HepG2 (cell line): ENCODE results near the gene GPN2. TPM values are rescaled to one million over a fixed set of nuclear protein-coding genes. Genes with fewer than 3 reads are reported as not detected.

Experiments
- CHD2 ChIP-seq: IDR thresholded peaks from 2 replicates; pipeline ENCODE4 v1.6.1; 2011; ENCODE audit warnings: low read depth, low read length, improper control_type of control experiment
- FUBP1 ChIP-seq: sonication (generic); formaldehyde crosslinking; IDR thresholded peaks from 2 replicates; pipeline ENCODE4 v1.5.1; 2020; ENCODE audit warnings: missing genetic modification reagents, mild to moderate bottlenecking, borderline replicate concordance
- HNRNPH1 ChIP-seq: fragments of 200-400 bp; formaldehyde crosslinking; optimal IDR thresholded peaks from 2 replicates; pipeline ENCODE3; 2017; ENCODE audit warnings: mild to moderate bottlenecking, low read depth, low read length
- MAZ ChIP-seq, 2 experiments: sonication (generic) in 1 of 2; formaldehyde crosslinking in 1 of 2; IDR thresholded peaks; 2 replicates each; pipeline versions ENCODE4 v1.5.0 to v1.6.1; 2012 to 2020; ENCODE audit warnings: low read depth in 2 of 2, mild to moderate bottlenecking in 2 of 2, borderline replicate concordance in 1 of 2, improper control_type of control experiment in 1 of 2, low read length in 1 of 2, missing genetic modification reagents in 1 of 2, moderate library complexity in 1 of 2
- MIXL1 ChIP-seq: IDR thresholded peaks from 2 replicates; pipeline ENCODE4 v1.6.1; 2016
- MXI1 ChIP-seq: IDR thresholded peaks from 3 replicates; pipeline ENCODE4 v1.6.1; 2012; ENCODE audit warnings: low read depth, low read length, inconsistent platforms, borderline replicate concordance
- SMAD1 ChIP-seq: sonication (generic); formaldehyde crosslinking; IDR thresholded peaks from 2 replicates; pipeline ENCODE4 v1.4.0; 2020; ENCODE audit warnings: missing genetic modification reagents, low read depth, mild to moderate bottlenecking, borderline replicate concordance
- SNRNP70 ChIP-seq: fragments of 200-400 bp; formaldehyde crosslinking; IDR thresholded peaks from 2 replicates; pipeline ENCODE4 v1.6.1; 2017; ENCODE audit warnings: mild to moderate bottlenecking, low read depth, low read length, moderate library complexity
- SSRP1 ChIP-seq: IDR thresholded peaks from 2 replicates; pipeline ENCODE4 v1.6.1; 2016; ENCODE audit warnings: control low read depth
- TOE1 ChIP-seq: sonication (generic); formaldehyde crosslinking; IDR thresholded peaks from 2 replicates; pipeline ENCODE4 v1.4.0; 2020; ENCODE audit warnings: mild to moderate bottlenecking, missing genetic modification reagents
- ZBTB10 ChIP-seq: sonication (generic); formaldehyde crosslinking; IDR thresholded peaks from 2 replicates; pipeline ENCODE4 v1.4.0; 2020; ENCODE audit warnings: missing genetic modification reagents, borderline replicate concordance
- ZBTB20 ChIP-seq: sonication (generic); formaldehyde crosslinking; IDR thresholded peaks from 2 replicates; pipeline ENCODE4 v1.8.1; 2023; ENCODE audit warnings: missing genetic modification reagents, low read depth, mild to moderate bottlenecking, borderline replicate concordance
- ZC3H13 ChIP-seq: sonication (generic); formaldehyde crosslinking; IDR thresholded peaks from 2 replicates; pipeline ENCODE4 v1.8.1; 2023; ENCODE audit warnings: mild to moderate bottlenecking, missing genetic modification reagents, moderate library complexity
- ZFP36L1 ChIP-seq: sonication (generic); formaldehyde crosslinking; IDR thresholded peaks from 2 replicates; pipeline ENCODE4 v1.8.0; 2022; ENCODE audit warnings: mild to moderate bottlenecking, missing genetic modification reagents, moderate library complexity
- ZNF432 ChIP-seq: sonication (generic); formaldehyde crosslinking; IDR thresholded peaks from 2 replicates; pipeline ENCODE4 v1.5.0; 2020; ENCODE audit warnings: missing genetic modification reagents, mild to moderate bottlenecking, borderline replicate concordance
- ZNF484 ChIP-seq: sonication (generic); formaldehyde crosslinking; IDR thresholded peaks from 2 replicates; pipeline ENCODE4 v1.5.1; 2020; ENCODE audit warnings: mild to moderate bottlenecking, low read depth, missing genetic modification reagents, borderline replicate concordance
- ZNF543 ChIP-seq: sonication (generic); formaldehyde crosslinking; IDR thresholded peaks from 2 replicates; pipeline ENCODE4 v1.4.0; 2020; ENCODE audit warnings: mild to moderate bottlenecking, missing genetic modification reagents
- polyA plus RNA-seq, 8 experiments: library from polyadenylated mRNA; depleted of rRNA in 3 of 8; stranded (reverse) in 7 of 8; unstranded in 1 of 8; fragments of >200 nt; fragmentation: Illumina TruSeq in 4 of 8; extraction: Trizol in 4 of 8; gene quantifications; 2 replicates each; pipeline versions ENCODE4 v1.2.1 to v1.2.3, GENCODE V29; 2011 to 2016; ENCODE audit warnings: low read depth in 4 of 8, missing spikeins in 1 of 8, mixed read lengths in 1 of 8; ENCODE audit not compliant: insufficient read depth in 1 of 8
- total RNA-seq, 5 experiments: library from RNA; depleted of rRNA; stranded (reverse); fragments of >200 nt; fragmentation: Illumina TruSeq; extraction: Trizol; gene quantifications; 2 replicates each; pipeline ENCODE4 v1.2.3, GENCODE V29; 2016; ENCODE audit warnings: low read depth in 1 of 5
- TF ChIP-seq, protein P1 (sequence below), 2 experiments: sonication (generic) in 1 of 2; formaldehyde crosslinking in 1 of 2; IDR thresholded peaks; 2 replicates each; pipeline versions ENCODE4 v1.5.1 to v1.6.1; 2011 to 2020; ENCODE audit warnings: borderline replicate concordance in 1 of 2, low read depth in 1 of 2, low read length in 1 of 2, mild to moderate bottlenecking in 1 of 2, missing genetic modification reagents in 1 of 2, moderate library complexity in 1 of 2
- TF ChIP-seq, protein P2 (sequence below): sonication (generic); formaldehyde crosslinking; IDR thresholded peaks from 2 replicates; pipeline ENCODE4 v1.4.0; 2020; ENCODE audit warnings: missing genetic modification reagents

GPN2 gene
- total and polyA plus RNA-seq, 2 of the 13 experiments (the other 11 are each of a cell fraction or from before 2014, with no cell fraction given) = 19.3 to 38.9 TPM

GRCh38 chr1:26938004-26938658, 48.0 kb upstream of the GPN2 start (continued):
- TF ChIP-seq, protein P1, sequence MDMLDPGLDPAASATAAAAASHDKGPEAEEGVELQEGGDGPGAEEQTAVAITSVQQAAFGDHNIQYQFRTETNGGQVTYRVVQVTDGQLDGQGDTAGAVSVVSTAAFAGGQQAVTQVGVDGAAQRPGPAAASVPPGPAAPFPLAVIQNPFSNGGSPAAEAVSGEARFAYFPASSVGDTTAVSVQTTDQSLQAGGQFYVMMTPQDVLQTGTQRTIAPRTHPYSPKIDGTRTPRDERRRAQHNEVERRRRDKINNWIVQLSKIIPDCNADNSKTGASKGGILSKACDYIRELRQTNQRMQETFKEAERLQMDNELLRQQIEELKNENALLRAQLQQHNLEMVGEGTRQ (IDR thresholded peaks at IDR 0.05; ENCODE audit: low read depth, low read length) = no peak
- TF ChIP-seq, protein P1 (CRISPR knock-in tag; IDR thresholded peaks at IDR 0.05; ENCODE audit: borderline replicate concordance) = 0 out of 2 replicates have a peak, but pooled peaks have one; percentile 4
- TF ChIP-seq MAZ (IDR thresholded peaks at IDR 0.05; ENCODE audit: borderline replicate concordance, low read depth, low read length) = peak; percentile 46
- TF ChIP-seq MAZ (CRISPR knock-in tag; IDR thresholded peaks at IDR 0.05; ENCODE audit: low read depth) = peak; percentile 84; the same call in 1 of the 2 replicates
- no peak for TF ChIP-seq SNRNP70
- TF ChIP-seq FUBP1 = no peak
- 0 out of 2 replicates have a peak, but pooled peaks have one; percentile 66 for TF ChIP-seq ZBTB10 (CRISPR knock-in tag)
- TF ChIP-seq SSRP1 (CRISPR knock-in tag) = no peak; the same call in 1 of the 2 replicates
- TF ChIP-seq ZC3H13 (CRISPR knock-in tag) = peak; percentile 81; the same call in 1 of the 2 replicates
- peak; percentile 74; the same call in 1 of the 2 replicates for TF ChIP-seq ZFP36L1 (CRISPR knock-in tag)
- TF ChIP-seq ZNF432 = no peak
- no peak for TF ChIP-seq ZNF484 (CRISPR knock-in tag)
- no peak for TF ChIP-seq TOE1 (CRISPR knock-in tag)
- TF ChIP-seq SMAD1 (CRISPR knock-in tag) = peak; percentile 92; the same call in 1 of the 2 replicates
- TF ChIP-seq ZNF543 (CRISPR knock-in tag) = peak; percentile 84; the same call in 1 of the 2 replicates
- TF ChIP-seq HNRNPH1 = no peak
- TF ChIP-seq ZBTB20 = peak; percentile 66; the same call in 1 of the 2 replicates
- TF ChIP-seq MIXL1 (CRISPR knock-in tag) = peak; percentile 98
- peak; percentile 31; the same call in 1 of the 2 replicates for TF ChIP-seq CHD2
- TF ChIP-seq MXI1 = peak; percentile 60; the same call in 1 of the 3 replicates
- TF ChIP-seq, protein P2, sequence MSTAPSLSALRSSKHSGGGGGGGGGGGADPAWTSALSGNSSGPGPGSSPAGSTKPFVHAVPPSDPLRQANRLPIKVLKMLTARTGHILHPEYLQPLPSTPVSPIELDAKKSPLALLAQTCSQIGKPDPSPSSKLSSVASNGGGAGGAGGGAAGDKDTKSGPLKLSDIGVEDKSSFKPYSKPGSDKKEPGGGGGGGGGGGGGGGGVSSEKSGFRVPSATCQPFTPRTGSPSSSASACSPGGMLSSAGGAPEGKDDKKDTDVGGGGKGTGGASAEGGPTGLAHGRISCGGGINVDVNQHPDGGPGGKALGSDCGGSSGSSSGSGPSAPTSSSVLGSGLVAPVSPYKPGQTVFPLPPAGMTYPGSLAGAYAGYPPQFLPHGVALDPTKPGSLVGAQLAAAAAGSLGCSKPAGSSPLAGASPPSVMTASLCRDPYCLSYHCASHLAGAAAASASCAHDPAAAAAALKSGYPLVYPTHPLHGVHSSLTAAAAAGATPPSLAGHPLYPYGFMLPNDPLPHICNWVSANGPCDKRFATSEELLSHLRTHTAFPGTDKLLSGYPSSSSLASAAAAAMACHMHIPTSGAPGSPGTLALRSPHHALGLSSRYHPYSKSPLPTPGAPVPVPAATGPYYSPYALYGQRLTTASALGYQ (CRISPR knock-in tag) = peak; percentile 83; the same call in 1 of the 2 replicates
